PC-3 (cell line): ENCODE measurements around the gene STRBP.

Experiments used
- CTCF ChIP-seq: fragments of 300-600 bp; sonication (generic); conservative IDR thresholded peaks from 2 replicates; pipeline ENCODE4 v1.5.1; 2017; ENCODE audit warnings: antibody characterized with exemption, low read depth, mild to moderate bottlenecking, low read length
- EZH2 ChIP-seq: fragments of 300-600 bp; sonication (generic); IDR thresholded peaks from one replicate; pipeline ENCODE4 v1.6.1; 2017; ENCODE audit warnings: antibody characterized with exemption, mild to moderate bottlenecking, low read length; ENCODE audit not compliant: unreplicated experiment

GRCh38 chr9:123162360-123162759, 106.0 kb downstream of the STRBP start:
- TF ChIP-seq CTCF (no peak), EZH2 (no peak)
